ENCODE measurements around the gene SAMD4A. TPM values are rescaled to one million over a fixed set of nuclear protein-coding genes. Genes with fewer than 3 reads are reported as not detected.

Gene SAMD4A
- total RNA-seq, 1 experiment from 2014 or later: 9.6 TPM

- no peak overlapping the region for H3K4ac ChIP-seq (ENCODE audit: low read depth, low read length)
- H4K20me1 ChIP-seq (ENCODE audit: control insufficient read depth, insufficient read depth, insufficient read length): no peaks in the 10 kb centered on the region
- no peak overlapping the region for H2BK5ac ChIP-seq (ENCODE audit: insufficient read length, low read length)
- H3K23me2 ChIP-seq (ENCODE audit: insufficient read length, low read depth, low read length, poor library complexity, severe bottlenecking): no peaks in the 10 kb centered on the region
- H3K9me3 ChIP-seq (ENCODE audit: control insufficient read depth, low read depth, low read length): no peaks in the 10 kb centered on the region
- H3K18ac ChIP-seq (ENCODE audit: insufficient read length, low read depth, low read length): no peak overlapping the region
- no peak overlapping the region for H3T11ph ChIP-seq (ENCODE audit: low read length)
- H3K4me1 ChIP-seq (ENCODE audit: insufficient read depth, low read length): no peaks in the 10 kb centered on the region
- Mint-ChIP-seq H3K9me3 (no peaks in the 10 kb centered on the region; a peak in 2 of 5 replicates), H3K4me3 (no peak overlapping the region), H3K36me3 (ENCODE audit: insufficient read depth in 1 of 3, low read depth in 3 of 3) (no peaks in the 10 kb centered on the region; a peak in 1 of 7 replicates), H3K4me1 (peaks cover 0 to 3% of the 10 kb centered on the region in 2 experiments; a peak in 2 of 4 replicates), H3K27me3 (ENCODE audit: low read depth) (no peaks in the 10 kb centered on the region; the same call in 1 of the 2 replicates), H3K27ac (no peak overlapping the region)
- no peak overlapping the region for H2BK20ac ChIP-seq (ENCODE audit: low read depth, low read length, poor library complexity, severe bottlenecking)
- no peak overlapping the region for H2AFZ ChIP-seq (ENCODE audit: low read length)
- no CpG with 5 or more reads among the region's 1 CpG for WGBS (ENCODE audit: extremely low coverage, insufficient read length, low lambda C conversion rate)
- no peak overlapping the region for H2AK5ac ChIP-seq (ENCODE audit: insufficient read length, low read length)
- no peak overlapping the region for H2BK15ac ChIP-seq (ENCODE audit: low read depth, low read length)
- no peak overlapping the region for H3K9ac ChIP-seq (ENCODE audit: extremely low read depth, insufficient read length, low read length)
- H3K27me3 ChIP-seq (ENCODE audit: insufficient read depth, low read length): no peaks in the 10 kb centered on the region
- H3K4me2 ChIP-seq (ENCODE audit: insufficient read depth, insufficient read length, low read length): no peak overlapping the region
- no peak overlapping the region for H4K5ac ChIP-seq (ENCODE audit: insufficient read length, low read depth, low read length)
- DNase-seq: no peak
- H2BK12ac ChIP-seq (ENCODE audit: insufficient read length, low read depth, low read length): no peak overlapping the region
- no peak overlapping the region for H3K56ac ChIP-seq (ENCODE audit: insufficient read length, low read depth, low read length)
- no peak overlapping the region for H3K23ac ChIP-seq (ENCODE audit: insufficient read length, low read depth, low read length)
- H3K79me1 ChIP-seq (ENCODE audit: insufficient read depth, low read depth, low read length, poor library complexity, severe bottlenecking): no peaks in the 10 kb centered on the region
- no peak for TF ChIP-seq CTCF (conservative IDR thresholded peaks at IDR 0.05)
- no peak overlapping the region for H3K27ac ChIP-seq (ENCODE audit: insufficient read length, low read depth, low read length)
- H4K91ac ChIP-seq (ENCODE audit: insufficient read length, low read depth, low read length): no peak overlapping the region
- no peak overlapping the region for H3K14ac ChIP-seq (ENCODE audit: insufficient read depth, low read length)
- H3K79me2 ChIP-seq (ENCODE audit: insufficient read depth, low read length): peaks cover 2% of the 10 kb centered on the region; the same call in 1 of the 2 replicates
- no peak overlapping the region for H4K8ac ChIP-seq (replicated peaks; ENCODE audit: insufficient read length, low read depth, low read length)
- no peak overlapping the region for H2BK120ac ChIP-seq (ENCODE audit: low read depth, low read length, poor library complexity, severe bottlenecking)
Observed at GRCh38 chr14:54715811-54716210, 148.9 kb downstream of the SAMD4A start.
